GM08714 (cell line): ENCODE results near the gene CCDC180.

Source experiments
- H3K4me3 ChIP-seq: fragments of 200-500 bp; sonication (Bioruptor generic); 2 replicates; pipeline ENCODE4 v1.5.1; 2014; ENCODE audit warnings: mild to moderate bottlenecking, low read length, inconsistent platforms
- ZNF274 ChIP-seq: IDR thresholded peaks from 2 replicates; pipeline ENCODE4 v1.6.1; 2012; ENCODE audit warnings: mild to moderate bottlenecking, low read depth, low read length

Gene CCDC180

DNA sequence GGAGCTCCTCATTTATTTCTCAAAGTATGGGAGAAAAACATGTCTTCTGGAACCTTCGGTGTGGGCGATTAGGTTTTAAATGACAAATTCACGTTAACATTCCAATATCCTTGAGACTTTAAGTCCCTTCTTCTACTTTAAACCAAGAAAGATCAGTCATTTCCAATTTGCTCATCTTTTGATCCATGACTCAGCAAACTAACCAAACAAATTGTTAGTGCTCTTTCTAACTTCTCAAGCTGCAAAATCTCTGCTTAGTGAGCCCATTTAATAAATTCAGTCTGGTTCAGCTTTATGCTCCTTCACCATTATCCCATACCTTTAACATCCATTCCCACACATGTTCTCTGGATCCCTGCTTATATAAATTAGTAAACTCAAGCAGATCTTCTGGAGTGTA lies 5.5 kb upstream of the CCDC180 start:
- no peak overlapping the region for H3K4me3 ChIP-seq
- no peak for TF ChIP-seq ZNF274

DNA sequence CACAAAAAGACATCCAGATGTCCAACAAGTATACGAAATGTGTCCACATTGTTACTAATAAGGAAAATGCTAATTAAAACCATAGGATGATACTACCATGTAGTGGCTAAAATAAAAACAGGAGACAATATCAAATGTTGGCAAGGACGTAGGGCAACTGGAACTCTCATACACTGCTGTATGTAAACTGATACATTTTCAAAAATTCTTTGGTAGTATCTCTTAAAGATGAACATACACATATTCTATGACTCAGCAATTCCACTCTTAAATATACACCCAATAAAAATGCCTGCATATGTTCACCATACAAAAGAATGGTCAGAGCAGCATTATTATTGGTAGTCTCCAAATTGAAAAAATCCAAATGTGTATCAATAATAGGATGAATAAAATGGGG lies 2.9 kb upstream of the CCDC180 start:
- TF ChIP-seq ZNF274, result no peak
- no peak overlapping the region for H3K4me3 ChIP-seq

DNA sequence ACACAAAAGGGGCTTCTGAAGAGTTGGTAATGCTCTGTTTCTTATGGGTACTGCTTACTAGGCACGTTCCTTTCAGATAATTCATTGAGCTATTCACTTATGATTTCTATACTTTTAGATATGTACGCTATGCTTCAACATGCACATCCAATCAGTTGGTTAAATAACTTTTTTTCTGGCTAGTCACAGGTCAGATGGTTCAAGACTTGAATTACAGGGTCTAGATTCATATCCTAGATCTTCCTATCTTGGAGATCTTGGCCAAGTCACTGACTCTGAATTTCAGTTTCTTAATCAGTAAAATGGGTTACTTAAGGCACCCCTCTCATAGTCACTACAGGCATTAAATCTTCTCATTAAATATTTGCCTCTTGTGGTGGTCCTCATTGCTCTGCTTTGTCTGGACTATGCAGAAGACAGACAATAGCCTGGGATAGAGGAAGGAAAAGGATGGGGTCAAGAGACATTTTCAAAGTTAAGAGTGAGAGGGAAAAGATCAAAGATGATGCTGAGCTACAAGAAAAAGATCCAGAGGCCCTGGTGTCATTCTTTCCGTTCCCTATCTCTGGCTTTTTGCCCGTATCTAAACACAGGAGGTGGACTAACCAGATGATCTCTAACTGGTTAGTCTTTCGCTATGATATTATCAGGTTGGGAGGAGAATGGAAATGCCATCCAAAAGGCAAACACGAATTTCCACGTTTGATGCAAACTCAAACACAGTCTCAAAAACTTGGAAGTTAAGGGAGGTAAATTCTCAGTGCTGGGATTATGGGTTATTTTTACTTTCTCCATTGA lies 1.8 kb upstream of the CCDC180 start:
- no peak overlapping the region for H3K4me3 ChIP-seq
- TF ChIP-seq ZNF274, result no peak

DNA sequence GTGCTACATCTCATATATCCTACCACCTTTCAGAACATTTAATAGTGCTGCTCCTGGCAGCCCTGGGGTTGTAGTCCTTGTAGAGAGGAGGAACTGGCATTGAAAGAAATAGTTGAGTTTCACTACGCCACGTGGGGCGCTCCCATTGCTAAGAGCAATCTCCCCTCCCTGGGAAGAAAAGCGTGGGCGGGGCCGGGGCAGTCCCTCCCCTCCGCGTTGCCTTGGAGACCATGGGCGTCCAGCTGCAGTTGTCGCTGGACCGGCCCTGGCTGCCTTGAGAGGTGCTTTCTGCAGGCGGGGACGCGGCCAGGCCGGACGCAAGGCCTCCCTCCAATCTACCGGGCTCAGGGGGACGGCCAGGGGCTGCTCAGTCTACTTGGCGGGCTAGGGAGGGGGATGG lies 368 bp upstream of the CCDC180 start:
- no peak for TF ChIP-seq ZNF274
- H3K4me3 ChIP-seq, result no peak overlapping the region

DNA sequence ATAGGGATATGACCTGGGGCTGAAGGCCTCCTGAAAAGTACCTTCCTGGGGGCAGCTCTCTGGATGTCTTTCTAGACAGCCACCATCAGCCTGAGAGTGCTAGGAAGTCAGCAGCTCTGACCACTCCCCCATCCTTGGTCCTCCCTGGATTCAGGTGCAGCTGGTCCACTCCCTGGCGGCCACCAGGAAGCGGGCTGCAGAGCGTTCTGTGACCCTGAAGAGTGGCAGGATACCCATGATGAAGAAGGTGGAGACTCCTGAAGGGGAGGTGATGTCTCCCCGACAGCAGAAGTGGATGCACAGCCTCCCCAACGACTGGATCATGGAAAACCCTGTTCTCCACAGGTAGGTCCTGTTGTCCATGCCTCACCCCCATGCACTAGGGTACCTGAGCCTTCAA lies 1.8 kb downstream of the CCDC180 start:
- no peak for TF ChIP-seq ZNF274
- no peak overlapping the region for H3K4me3 ChIP-seq

DNA sequence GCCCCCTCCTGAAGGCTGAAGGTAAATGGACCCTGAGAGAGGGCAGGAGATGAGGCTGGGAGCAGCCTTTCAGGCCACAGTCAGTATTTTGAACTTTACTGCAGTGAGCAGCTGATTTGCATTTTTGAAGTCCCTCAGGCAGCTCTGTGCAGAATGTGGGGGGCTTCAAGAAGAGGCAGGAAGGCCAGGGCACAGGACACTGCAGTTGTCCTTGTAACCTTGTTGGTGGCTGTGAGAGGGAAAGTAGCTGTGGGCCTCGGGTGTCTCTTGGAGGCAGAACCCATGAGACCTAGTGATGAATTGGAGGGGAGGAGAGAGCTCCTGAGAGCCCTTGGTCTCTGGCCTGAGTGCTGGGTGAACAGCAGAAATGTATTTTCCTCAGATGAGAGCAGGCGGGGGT lies 2.6 kb downstream of the CCDC180 start:
- TF ChIP-seq ZNF274, result no peak
- H3K4me3 ChIP-seq, result no peak overlapping the region

DNA sequence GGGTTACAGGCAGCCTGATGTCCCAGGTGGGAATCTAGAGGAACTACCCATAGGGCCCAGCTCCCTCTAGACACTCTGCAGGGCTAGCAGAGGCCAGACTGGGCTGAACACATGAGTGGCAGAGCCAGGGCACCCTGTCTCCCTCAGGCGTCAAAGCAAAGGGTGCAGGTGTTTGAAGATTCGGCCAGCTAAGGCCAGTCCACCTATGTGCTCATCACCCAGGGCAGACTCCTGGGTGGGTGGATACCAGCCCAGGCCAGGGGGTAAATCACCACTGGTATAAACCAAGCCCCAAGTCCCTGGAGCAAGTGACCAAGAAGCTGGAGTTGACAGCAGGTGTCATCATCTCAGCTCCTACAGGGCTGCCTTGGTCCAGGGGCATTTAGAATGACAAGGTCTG lies 3.4 kb downstream of the CCDC180 start:
- TF ChIP-seq ZNF274, result no peak
- H3K4me3 ChIP-seq, result no peak overlapping the region

DNA sequence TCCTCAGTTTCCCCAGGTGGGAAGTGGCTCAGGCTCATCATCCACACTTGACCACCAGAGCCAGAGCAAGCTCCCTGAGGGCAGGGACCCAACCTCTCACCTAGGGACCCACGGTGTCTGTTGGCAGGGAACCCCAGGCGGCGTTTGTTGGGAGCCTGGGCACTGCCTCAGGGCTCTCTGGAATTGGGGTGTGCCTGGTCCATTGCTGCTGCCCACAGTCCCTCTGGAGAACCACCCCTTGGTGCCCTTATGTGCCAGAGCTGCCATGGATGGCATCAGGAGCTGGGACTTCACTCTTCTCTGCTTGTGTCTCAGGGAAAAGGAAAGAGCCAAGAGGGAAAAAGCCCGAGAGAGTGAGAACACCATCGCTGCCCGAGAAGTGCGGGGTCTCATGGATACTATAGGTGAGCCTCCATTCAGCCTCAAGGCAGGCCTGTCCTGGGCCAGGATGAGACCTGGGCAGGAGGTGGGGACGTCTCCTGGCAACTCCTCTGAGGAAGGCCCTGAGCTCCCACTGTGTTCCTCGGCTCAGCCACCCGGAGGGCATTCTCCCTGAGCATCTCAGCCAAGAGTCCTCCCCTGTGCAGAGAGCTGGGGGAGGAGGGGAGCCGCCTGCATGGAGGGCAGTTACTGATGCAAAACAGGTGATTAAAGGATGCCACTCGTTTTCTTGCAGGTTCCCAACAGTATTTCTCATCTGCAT lies 4.5 kb downstream of the CCDC180 start:
- TF ChIP-seq ZNF274, result no peak
- no peak overlapping the region for H3K4me3 ChIP-seq

DNA sequence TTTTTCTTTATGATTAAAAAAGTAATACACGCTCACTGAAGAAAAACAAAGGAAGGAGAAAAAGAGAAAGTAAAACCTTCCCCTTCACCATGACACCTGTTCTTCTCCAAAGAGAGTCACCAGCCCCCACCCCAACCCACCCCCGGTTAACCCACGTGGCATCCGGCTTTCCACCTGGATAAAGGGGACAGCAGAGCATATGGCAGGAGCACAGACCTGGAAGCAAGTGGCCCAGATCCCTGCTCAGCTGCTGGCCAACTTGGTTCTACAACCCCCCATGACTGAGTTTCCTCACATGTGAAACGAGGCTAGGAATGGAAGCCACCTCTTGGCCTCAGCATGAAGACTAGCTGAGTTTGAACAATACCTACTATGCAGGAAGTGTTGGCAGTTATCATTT lies 5.1 kb downstream of the CCDC180 start:
- H3K4me3 ChIP-seq, result no peak overlapping the region
- TF ChIP-seq ZNF274, result no peak

DNA sequence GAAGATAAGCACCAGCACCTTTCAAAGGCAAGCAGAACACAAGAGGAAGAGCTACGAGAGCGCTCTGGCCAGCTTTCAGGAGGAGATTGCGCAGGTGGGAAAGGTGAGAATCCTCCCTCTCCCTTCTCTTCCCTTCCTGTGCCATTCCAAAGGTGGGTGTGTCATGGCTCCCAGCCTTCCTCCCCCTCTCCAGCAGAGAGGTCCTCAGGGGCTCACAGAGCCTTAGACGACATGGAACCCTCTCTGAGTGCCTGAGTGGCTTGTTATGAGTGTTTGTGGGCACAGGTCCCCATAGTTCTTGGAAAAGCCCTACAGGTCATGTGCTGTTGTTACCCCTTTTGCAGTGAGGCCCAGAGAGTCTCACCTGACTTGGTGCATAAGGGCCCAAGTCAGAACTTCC lies 5.8 kb downstream of the CCDC180 start:
- H3K4me3 ChIP-seq, result no peak overlapping the region
- no peak for TF ChIP-seq ZNF274

DNA sequence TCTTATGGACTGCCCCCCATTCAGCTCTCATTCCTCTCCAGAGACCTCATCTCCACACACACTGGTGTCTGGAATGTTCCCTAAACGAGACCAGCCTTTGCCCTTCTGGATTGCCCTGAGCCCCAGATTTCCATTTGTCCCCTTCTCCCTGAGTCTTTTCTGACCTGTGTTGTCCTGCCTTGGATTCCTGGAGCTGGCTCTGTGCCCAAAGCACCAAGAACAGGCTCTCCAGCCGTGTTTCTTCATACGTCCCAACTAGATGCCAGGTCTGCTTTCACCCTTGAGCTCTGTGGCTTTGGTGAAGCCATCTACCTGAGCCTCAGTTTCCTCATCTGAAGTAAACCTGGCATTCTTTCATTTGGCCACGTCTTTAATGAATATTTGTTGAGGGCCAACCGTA lies 6.3 kb downstream of the CCDC180 start:
- H3K4me3 ChIP-seq, result no peak overlapping the region
- no peak for TF ChIP-seq ZNF274

DNA sequence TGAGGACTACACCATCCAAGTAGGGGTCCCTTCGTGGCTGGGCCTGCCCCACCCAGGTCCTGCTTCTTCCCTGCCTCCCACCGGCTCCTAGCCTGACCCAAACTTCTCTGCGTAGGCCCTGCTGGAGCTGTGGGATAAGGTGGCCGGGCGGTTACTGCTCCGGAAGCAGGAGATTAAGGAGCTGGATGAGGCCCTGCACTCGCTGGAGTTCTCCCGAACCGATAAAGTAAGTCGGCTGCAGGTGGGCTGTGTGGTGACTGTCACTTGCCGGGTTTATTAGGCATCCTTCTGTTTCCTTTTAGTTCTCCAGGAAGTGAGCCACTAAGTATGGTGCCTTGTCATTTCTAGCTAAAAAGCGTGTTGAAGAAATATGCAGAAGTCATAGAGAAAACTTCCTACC lies 7.0 kb downstream of the CCDC180 start:
- no peak overlapping the region for H3K4me3 ChIP-seq
- TF ChIP-seq ZNF274, result no peak

DNA sequence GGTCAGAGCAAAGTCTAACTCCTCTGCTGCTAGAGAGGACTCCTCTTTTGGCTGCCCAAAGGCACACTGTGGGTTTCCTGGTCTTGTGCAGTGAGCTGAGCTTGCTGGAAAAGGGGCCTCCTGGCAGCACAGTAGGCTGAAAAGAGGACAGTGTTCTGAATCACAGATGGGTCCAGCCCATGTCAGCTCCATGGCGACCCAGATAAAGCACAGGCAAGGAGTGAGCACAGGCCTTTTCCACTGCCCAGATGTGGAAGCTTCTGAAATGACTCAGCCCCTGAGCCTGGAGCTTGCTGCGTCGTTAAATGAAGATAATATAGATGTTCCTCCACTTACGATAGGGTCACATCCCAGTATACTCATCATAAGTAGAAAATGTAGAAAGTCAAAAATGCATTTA lies 8.1 kb downstream of the CCDC180 start:
- H3K4me3 ChIP-seq, result no peak overlapping the region
- no peak for TF ChIP-seq ZNF274

DNA sequence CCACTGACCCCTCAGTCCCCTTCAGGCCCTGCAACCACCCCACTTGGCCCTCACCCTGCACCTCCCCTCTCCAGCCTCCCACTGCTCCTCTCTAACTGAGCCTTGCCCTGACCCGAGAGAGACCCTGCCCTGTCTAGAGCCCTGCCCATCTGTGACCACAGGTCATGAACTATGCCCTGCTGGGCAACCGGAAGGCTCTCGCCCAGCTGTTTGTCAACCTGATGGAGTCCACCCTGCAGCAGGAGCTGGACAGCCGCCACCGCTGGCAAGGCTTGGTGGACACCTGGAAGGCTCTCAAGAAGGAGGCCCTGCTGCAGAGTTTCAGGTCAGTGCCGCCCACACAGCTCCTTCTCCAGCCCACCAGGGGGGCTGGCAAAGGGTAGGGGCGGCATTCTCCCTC lies 9.4 kb downstream of the CCDC180 start:
- TF ChIP-seq ZNF274, result no peak
- no peak overlapping the region for H3K4me3 ChIP-seq

DNA sequence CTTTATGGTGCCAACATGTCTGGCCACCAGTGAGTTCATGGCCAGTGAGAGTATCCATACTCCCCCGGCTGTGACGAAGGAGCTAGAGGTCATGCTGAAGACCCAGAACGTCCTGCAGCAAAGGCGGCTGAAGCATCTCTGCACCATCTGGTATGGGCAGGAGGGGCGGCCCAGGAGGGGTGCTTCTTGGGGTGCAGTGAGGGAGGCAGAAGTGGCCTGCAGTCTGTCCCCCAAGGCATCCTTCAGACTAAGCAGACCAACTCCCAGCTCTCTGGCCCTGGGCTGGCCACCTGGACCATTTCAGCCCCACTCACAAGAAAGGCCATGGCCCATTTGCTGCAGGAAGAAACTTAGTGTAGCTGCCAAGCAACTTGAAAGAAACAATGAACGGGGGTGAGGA lies 11.0 kb downstream of the CCDC180 start:
- no peak overlapping the region for H3K4me3 ChIP-seq
- TF ChIP-seq ZNF274, result no peak

DNA sequence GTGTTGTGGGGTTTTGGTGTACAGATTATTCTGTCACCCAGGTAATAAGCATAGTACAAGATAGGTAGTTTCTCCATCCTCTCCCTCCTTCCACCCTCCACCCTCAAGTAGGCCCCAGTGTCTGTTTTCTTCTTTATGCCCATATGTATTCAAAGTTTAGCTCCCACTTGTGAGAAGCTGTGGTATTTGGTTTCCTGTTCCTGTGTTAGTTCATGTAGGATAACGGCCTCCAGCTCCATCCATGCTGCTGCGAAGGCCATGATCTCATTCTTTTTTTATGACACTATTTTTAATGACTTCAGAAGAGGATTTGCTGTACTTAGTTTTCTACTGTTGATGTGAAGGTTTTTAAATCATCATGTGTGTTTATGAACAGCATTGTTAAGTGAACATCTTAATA lies 11.9 kb downstream of the CCDC180 start:
- no peak overlapping the region for H3K4me3 ChIP-seq
- TF ChIP-seq ZNF274, result no peak
